GM23248 (cell line): ENCODE results near the gene MAMDC2. TPM values are rescaled to one million over a fixed set of nuclear protein-coding genes. Genes with fewer than 3 reads are reported as not detected.

Experiments used
- DNase-seq: peaks from one replicate; pipeline ENCODE4 v3.0.0-alpha.2; 2015
- H2AFZ ChIP-seq: fragments of 200-600 bp; sonication (generic); 2 replicates; pipeline ENCODE4 v1.6.1; 2016; ENCODE audit warnings: antibody characterized with exemption
- H3F3A ChIP-seq: fragments of 200-600 bp; sonication (generic); 2 replicates; pipeline ENCODE4 v1.6.1; 2016; ENCODE audit warnings: mild to moderate bottlenecking, antibody characterized with exemption, mixed run types; ENCODE audit not compliant: insufficient read depth
- H3K27ac ChIP-seq: fragments of 200-600 bp; sonication (generic); 2 replicates; pipeline ENCODE4 v1.5.1; 2016; ENCODE audit warnings: mild to moderate bottlenecking
- H3K27me3 ChIP-seq: fragments of 200-600 bp; sonication (generic); replicated peaks from 2 replicates; pipeline ENCODE4 v1.6.1; 2016; ENCODE audit warnings: mild to moderate bottlenecking; ENCODE audit not compliant: insufficient read depth
- H3K36me3 ChIP-seq: fragments of 200-600 bp; sonication (generic); 2 replicates; pipeline ENCODE4 v1.6.1; 2016; ENCODE audit warnings: low read depth, mild to moderate bottlenecking
- H3K4me1 ChIP-seq: fragments of 200-600 bp; sonication (generic); 2 replicates; pipeline ENCODE4 v1.6.1; 2016; ENCODE audit warnings: mild to moderate bottlenecking; ENCODE audit not compliant: insufficient read depth
- H3K4me2 ChIP-seq: fragments of 200-600 bp; sonication (generic); one replicate; pipeline ENCODE4 v1.6.1; 2016; ENCODE audit warnings: mild to moderate bottlenecking; ENCODE audit not compliant: unreplicated experiment
- H3K4me3 ChIP-seq: fragments of 200-600 bp; sonication (generic); 2 replicates; pipeline ENCODE4 v1.5.1; 2016; ENCODE audit warnings: mild to moderate bottlenecking
- H3K79me2 ChIP-seq: fragments of 200-600 bp; sonication (generic); 2 replicates; pipeline ENCODE4 v1.6.1; 2016; ENCODE audit warnings: mild to moderate bottlenecking; ENCODE audit not compliant: insufficient read depth
- H3K9ac ChIP-seq: fragments of 200-600 bp; sonication (generic); 2 replicates; pipeline ENCODE4 v1.6.1; 2016; ENCODE audit warnings: mild to moderate bottlenecking
- H3K9me2 ChIP-seq: fragments of 200-600 bp; sonication (generic); 2 replicates; pipeline ENCODE4 v1.6.1; 2016; ENCODE audit warnings: mixed run types, mild to moderate bottlenecking, moderate library complexity; ENCODE audit not compliant: insufficient read depth
- H3K9me3 ChIP-seq: fragments of 200-600 bp; sonication (generic); one replicate; pipeline ENCODE4 v1.6.1; 2017; ENCODE audit warnings: low read depth
- H4K20me1 ChIP-seq: fragments of 200-600 bp; sonication (generic); 2 replicates; pipeline ENCODE4 v1.6.0; 2016; ENCODE audit not compliant: insufficient read depth
- EZH2 ChIP-seq: fragments of 200-600 bp; sonication (generic); IDR thresholded peaks from 2 replicates; pipeline ENCODE4 v1.6.1; 2018; ENCODE audit warnings: antibody characterized with exemption, mild to moderate bottlenecking; ENCODE audit not compliant: insufficient read depth, poor library complexity, severe bottlenecking
- EZH2phosphoT487 ChIP-seq: fragments of 200-600 bp; sonication (generic); IDR thresholded peaks from 2 replicates; pipeline ENCODE4 v1.6.1; 2018; ENCODE audit warnings: antibody characterized with exemption, moderate library complexity, mild to moderate bottlenecking, low read depth; ENCODE audit not compliant: insufficient read depth
- WGBS, 2 experiments: methylation state at CpG; one replicate each; pipeline ENCODE4 v1.1.6; 2015 to 2017; ENCODE audit warnings: low lambda C conversion rate in 2 of 2, low coverage in 1 of 2; ENCODE audit errors: missing lambda C conversion rate in 2 of 2; 5-methylcytosine and 5-hydroxymethylcytosine counted together
- in situ Hi-C: fragments of 300-500 bp; cut with MboI; formaldehyde crosslinking; loops from 2 replicates; pipeline ENCODE4 v1.15.0; 2020
- polyA plus RNA-seq: library from polyadenylated mRNA; unstranded; fragments of >200 nt; fragmentation: Nextera tagmentation; extraction: Ambion mirVana; gene quantifications from 2 replicates; pipeline ENCODE4 v1.2.1, GENCODE V29; 2016
- total RNA-seq: library from RNA; depleted of rRNA; stranded (reverse); fragments of >200 nt; shearing (Covaris generic); gene quantifications from 2 replicates; pipeline ENCODE4 v1.2.3, GENCODE V29; 2014

Gene MAMDC2
- total and polyA plus RNA-seq, 2 experiments from 2014 or later: 0.45 TPM; not detected in 1

DNA sequence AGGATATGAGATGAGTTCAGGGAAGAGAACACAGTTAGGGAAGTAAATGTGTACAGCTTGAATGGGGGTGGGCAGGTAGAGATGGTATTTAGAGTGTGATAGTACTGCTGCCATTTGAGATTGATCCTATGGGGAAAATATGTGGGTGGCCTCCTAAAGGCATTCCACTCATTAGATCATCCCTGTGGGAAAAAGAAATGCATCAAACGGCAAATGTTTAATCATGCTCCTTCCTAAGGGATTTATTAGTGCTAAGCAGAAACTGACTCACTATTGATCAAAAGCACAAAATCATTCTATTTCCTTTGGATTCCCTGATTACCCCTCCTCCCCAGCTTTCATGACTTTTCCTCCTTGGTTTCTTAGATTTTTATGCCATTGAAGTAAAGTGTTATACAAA, 178.7 kb downstream of the MAMDC2 start:
- H4K20me1 ChIP-seq: no peaks in the 10 kb centered on the region
- H3K4me3 ChIP-seq: no peak overlapping the region
- no peaks in the 10 kb centered on the region for H3K9me3 ChIP-seq
- no peaks in the 10 kb centered on the region for H3K79me2 ChIP-seq
- peaks cover 21% of the 10 kb centered on the region; the same call in 1 of the 2 replicates for H3F3A ChIP-seq
- H3K36me3 ChIP-seq: no peaks in the 10 kb centered on the region
- DNase-seq: peak; percentile 45
- H3K9me2 ChIP-seq: no peaks in the 10 kb centered on the region
- in situ Hi-C loops: no loop called here
- H3K4me1 ChIP-seq: peaks cover 19% of the 10 kb centered on the region
- H3K27me3 ChIP-seq: no peaks in the 10 kb centered on the region
- no peak for TF ChIP-seq EZH2
- TF ChIP-seq EZH2phosphoT487: no peak
- H3K4me2 ChIP-seq: peak overlapping the region; percentile 30
- H3K9ac ChIP-seq: no peak overlapping the region
- no peak overlapping the region for H2AFZ ChIP-seq
- H3K27ac ChIP-seq: no peak overlapping the region
- WGBS, 2 experiments: 24 to 25% methylated on average over 1 of the region's 1 CpG

DNA sequence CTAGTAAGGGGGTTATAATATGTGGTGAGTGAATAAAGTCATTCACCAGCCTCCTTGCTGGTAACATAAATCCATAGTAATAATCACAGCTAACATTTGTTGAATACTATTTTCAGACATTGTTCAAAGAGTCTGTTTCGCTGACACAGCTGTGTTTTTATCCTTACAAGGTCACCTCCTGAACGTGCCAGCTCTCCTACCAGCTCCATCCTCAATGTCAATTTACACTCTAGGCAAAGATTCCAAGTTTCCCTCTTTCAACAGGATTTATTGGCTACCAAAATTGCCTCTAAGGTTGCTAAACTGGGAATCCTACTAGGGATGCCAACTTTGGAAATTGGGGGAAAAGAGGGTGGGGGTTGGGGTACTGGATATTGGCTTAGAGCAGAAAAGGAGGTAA, 184.5 kb downstream of the MAMDC2 start:
- no peak for DNase-seq

DNA sequence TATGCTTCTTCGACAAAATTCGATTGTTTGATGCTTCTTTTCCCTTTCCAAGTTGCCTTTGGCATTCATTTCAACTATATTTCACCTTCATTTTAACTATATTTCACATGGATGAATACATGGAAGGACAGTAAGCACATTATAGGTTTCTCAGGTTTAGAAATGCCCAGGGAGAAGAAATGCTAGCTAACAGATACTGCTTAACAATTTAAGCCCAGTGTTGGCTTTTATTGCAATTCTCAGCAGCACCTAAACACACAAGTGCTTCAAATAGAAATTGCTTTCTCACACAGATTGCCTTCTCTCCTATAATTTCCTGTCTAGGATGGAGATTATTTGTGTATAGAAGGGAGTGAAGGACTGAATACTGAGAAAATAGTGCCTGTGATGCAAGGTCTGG, 185.0 kb downstream of the MAMDC2 start:
- DNase-seq: no peak
- 83 to 89% methylated on average over 2 of the region's 2 CpGs for WGBS, 2 experiments

More for the DNA sequence above, 184.5 kb downstream of the MAMDC2 start:
- Histone ChIP-seq H3K4me1 (0 out of 2 replicates have a peak, but pooled peaks cover 4% of the 10 kb centered on the region), H3K27ac (no peak overlapping the region), H4K20me1 (no peaks in the 10 kb centered on the region), H3K9ac (no peak overlapping the region), H3K9me2 (no peaks in the 10 kb centered on the region), H3F3A (no peaks in the 10 kb centered on the region), H3K27me3 (no peaks in the 10 kb centered on the region), H3K79me2 (no peaks in the 10 kb centered on the region), H3K4me3 (no peak overlapping the region), H2AFZ (no peak overlapping the region), H3K4me2 (no peak overlapping the region), H3K9me3 (no peaks in the 10 kb centered on the region), H3K36me3 (no peaks in the 10 kb centered on the region)
- TF ChIP-seq EZH2: no peak
- 82 to 92% methylated on average over 2 of the region's 2 CpGs for WGBS, 2 experiments
- in situ Hi-C loops: loop anchor here (25.0 kb wide), 1 partner anchor 266 kb away; no protein-coding TSS in a partner anchor

DNA sequence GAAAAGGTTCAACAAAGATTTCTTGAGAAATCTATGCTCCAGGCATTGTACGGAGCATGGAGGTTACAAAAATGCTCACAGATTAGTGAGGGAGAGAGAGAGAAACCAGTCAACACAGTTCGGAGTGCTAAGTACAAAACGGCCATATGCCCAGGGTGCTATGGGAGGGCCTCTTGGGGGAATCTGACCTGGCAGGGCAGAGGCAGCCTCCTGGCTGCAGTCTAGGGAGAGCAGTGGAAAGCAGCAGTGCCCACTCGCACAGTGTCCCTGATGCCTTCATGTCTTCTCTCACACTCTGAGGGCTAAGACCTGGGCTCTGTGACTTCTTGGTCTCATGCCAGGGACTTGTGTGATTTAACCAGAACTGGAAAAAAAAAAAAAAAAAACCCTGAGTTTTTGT, 185.4 kb downstream of the MAMDC2 start:
- no peak overlapping the region for H3K4me2 ChIP-seq
- 0 out of 2 replicates have a peak, but pooled peaks cover 4% of the 10 kb centered on the region for H3K4me1 ChIP-seq
- WGBS, 2 experiments: 64 to 67% methylated on average over 4 of the region's 4 CpGs
- H3K9me2 ChIP-seq: no peaks in the 10 kb centered on the region
- in situ Hi-C loops: loop anchor here (25.0 kb wide), 1 partner anchor 267 kb away; no protein-coding TSS in a partner anchor
- no peaks in the 10 kb centered on the region for H3K27me3 ChIP-seq
- no peaks in the 10 kb centered on the region for H3K9me3 ChIP-seq
- H2AFZ ChIP-seq: peak overlapping the region; percentile 41; the same call in 1 of the 2 replicates
- no peak overlapping the region for H3K4me3 ChIP-seq
- peak; percentile 9 for DNase-seq
- H3K9ac ChIP-seq: no peak overlapping the region
- no peak for TF ChIP-seq EZH2phosphoT487
- no peak for TF ChIP-seq EZH2
- no peak overlapping the region for H3K27ac ChIP-seq
- no peaks in the 10 kb centered on the region for H4K20me1 ChIP-seq
- no peaks in the 10 kb centered on the region for H3K79me2 ChIP-seq
- H3F3A ChIP-seq: no peaks in the 10 kb centered on the region
- H3K36me3 ChIP-seq: no peaks in the 10 kb centered on the region

More for the DNA sequence above, 185.0 kb downstream of the MAMDC2 start:
- no peaks in the 10 kb centered on the region for H3K27me3 ChIP-seq
- no peaks in the 10 kb centered on the region for H3K79me2 ChIP-seq
- no peaks in the 10 kb centered on the region for H3K9me2 ChIP-seq
- H3K4me3 ChIP-seq: no peak overlapping the region
- H4K20me1 ChIP-seq: no peaks in the 10 kb centered on the region
- H3K9ac ChIP-seq: no peak overlapping the region
- no peak overlapping the region for H3K27ac ChIP-seq
- no peaks in the 10 kb centered on the region for H3F3A ChIP-seq
- in situ Hi-C loops: loop anchor here (25.0 kb wide), 1 partner anchor 266 kb away; no protein-coding TSS in a partner anchor
- H2AFZ ChIP-seq: peak overlapping the region; percentile 41; the same call in 1 of the 2 replicates
- 0 out of 2 replicates have a peak, but pooled peaks cover 4% of the 10 kb centered on the region for H3K4me1 ChIP-seq
- TF ChIP-seq EZH2 (no peak), EZH2phosphoT487 (no peak)
- H3K4me2 ChIP-seq: no peak overlapping the region
- H3K9me3 ChIP-seq: no peaks in the 10 kb centered on the region
- no peaks in the 10 kb centered on the region for H3K36me3 ChIP-seq

DNA sequence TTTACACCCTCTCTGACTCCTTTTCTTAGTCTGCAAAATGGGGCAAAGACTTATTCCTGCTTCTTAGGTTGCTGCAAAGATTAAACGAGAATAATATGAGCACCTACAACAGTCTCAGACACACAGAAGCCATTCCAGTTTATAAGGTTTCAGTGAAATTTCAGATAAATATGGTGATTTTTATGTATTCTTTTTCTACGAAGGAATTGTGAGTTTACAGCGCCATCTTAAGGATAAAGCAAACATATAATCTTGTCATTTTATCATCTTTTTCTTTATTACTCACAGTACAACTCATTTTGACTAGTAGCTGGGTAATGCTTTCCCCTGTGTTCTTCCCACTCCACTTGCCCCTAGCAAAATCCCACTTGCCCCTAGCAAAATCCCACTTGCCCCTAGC, 185.9 kb downstream of the MAMDC2 start:
- H2AFZ ChIP-seq: peak overlapping the region; percentile 41
- no peak for TF ChIP-seq EZH2phosphoT487
- no peak for TF ChIP-seq EZH2
- 22 to 35% methylated on average over 3 of the region's 3 CpGs for WGBS, 2 experiments

More for the DNA sequence above, 185.9 kb downstream of the MAMDC2 start:
- H3K4me3 ChIP-seq: no peak overlapping the region
- no peaks in the 10 kb centered on the region for H3F3A ChIP-seq
- no peaks in the 10 kb centered on the region for H4K20me1 ChIP-seq
- in situ Hi-C loops: loop anchor here (25.0 kb wide), 1 partner anchor 267 kb away; no protein-coding TSS in a partner anchor
- H3K9me3 ChIP-seq: no peaks in the 10 kb centered on the region
- H3K4me2 ChIP-seq: no peak overlapping the region
- H3K79me2 ChIP-seq: no peaks in the 10 kb centered on the region
- H3K4me1 ChIP-seq: 0 out of 2 replicates have a peak, but pooled peaks cover 4% of the 10 kb centered on the region
- H3K9ac ChIP-seq: no peak overlapping the region
- no peak overlapping the region for H3K27ac ChIP-seq
- no peaks in the 10 kb centered on the region for H3K27me3 ChIP-seq
- DNase-seq: peak; percentile 69
- H3K9me2 ChIP-seq: no peaks in the 10 kb centered on the region
- H3K36me3 ChIP-seq: no peaks in the 10 kb centered on the region
